PC-9 (cell line): ENCODE results near the gene FOXJ1.

ENCODE experiments used
- EZH2 ChIP-seq: fragments of 200-600 bp; sonication (generic); IDR thresholded peaks from 2 replicates; pipeline ENCODE4 v1.8.0; 2017; ENCODE audit warnings: antibody characterized with exemption, low read depth
- TF ChIP-seq, protein P1 (sequence below): fragments of 200-600 bp; sonication (generic); conservative IDR thresholded peaks from 2 replicates; pipeline ENCODE4 v1.6.1; 2017; ENCODE audit warnings: mixed run types, antibody characterized with exemption, mild to moderate bottlenecking, moderate library complexity

DNA sequence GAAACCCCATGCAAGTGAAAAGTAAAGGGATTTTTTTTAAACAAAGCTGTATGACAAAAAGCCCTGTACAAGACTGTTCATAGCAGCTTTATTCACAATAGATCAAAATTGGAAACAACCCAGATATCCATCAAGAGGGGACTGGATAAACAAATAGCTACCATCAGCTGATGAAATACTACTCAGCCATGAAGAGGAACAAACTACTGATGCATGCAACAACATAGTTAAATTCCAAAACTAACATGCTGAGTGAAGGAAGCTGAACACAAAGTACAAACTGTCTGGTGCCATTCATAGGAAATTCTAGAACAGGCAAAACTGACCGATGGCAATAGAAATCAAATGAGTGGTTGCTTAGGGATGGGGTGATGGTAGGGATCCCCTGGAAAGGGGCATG lies 15.1 kb downstream of the FOXJ1 start:
- TF ChIP-seq, protein P1, sequence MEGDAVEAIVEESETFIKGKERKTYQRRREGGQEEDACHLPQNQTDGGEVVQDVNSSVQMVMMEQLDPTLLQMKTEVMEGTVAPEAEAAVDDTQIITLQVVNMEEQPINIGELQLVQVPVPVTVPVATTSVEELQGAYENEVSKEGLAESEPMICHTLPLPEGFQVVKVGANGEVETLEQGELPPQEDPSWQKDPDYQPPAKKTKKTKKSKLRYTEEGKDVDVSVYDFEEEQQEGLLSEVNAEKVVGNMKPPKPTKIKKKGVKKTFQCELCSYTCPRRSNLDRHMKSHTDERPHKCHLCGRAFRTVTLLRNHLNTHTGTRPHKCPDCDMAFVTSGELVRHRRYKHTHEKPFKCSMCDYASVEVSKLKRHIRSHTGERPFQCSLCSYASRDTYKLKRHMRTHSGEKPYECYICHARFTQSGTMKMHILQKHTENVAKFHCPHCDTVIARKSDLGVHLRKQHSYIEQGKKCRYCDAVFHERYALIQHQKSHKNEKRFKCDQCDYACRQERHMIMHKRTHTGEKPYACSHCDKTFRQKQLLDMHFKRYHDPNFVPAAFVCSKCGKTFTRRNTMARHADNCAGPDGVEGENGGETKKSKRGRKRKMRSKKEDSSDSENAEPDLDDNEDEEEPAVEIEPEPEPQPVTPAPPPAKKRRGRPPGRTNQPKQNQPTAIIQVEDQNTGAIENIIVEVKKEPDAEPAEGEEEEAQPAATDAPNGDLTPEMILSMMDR: no peak
- no peak for TF ChIP-seq EZH2
